Tongue (tissue), 2 donors: Measurements from ENCODE around the gene LRRC72. TPM values are rescaled to one million over a fixed set of nuclear protein-coding genes. Genes with fewer than 3 reads are reported as not detected.

Experiments used
- DNase-seq: peaks from one replicate; pipeline ENCODE4 v3.0.0-alpha.2; 2015
- total RNA-seq: library from RNA; depleted of rRNA; stranded (reverse); fragments of >200 nt; gene quantifications from one replicate; pipeline ENCODE4 v1.2.3, GENCODE V29; 2014

LRRC72 gene
- total RNA-seq, 1 donor from 2014 or later = not detected

DNA sequence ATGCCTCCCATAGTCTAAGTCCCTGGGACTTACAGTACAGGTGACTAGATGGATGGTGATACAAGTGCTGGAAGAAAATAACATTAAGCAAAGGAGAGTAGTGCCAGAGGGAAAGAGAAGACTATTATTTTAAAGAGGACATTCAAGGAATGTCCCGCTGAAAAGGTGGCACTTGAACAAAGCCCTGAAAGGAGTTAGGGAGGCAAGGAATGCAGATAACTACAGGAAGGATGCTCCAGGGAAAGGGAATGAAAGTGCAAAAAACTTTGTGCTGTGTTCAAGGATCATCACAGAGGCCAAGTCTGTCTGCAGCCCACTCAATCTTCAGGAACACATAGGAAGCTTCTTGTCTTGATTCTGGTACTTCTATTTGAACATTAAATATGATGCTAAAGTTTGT lies 104.0 kb downstream of the LRRC72 start:
- no peak for DNase-seq

Other genes starting within 250 kb of the LRRC72 start
- gene CRPPA, start 105.3 kb upstream of the LRRC72 start, total RNA-seq = 6.9 TPM
- gene SOSTDC1, start 61.1 kb upstream of the LRRC72 start, total RNA-seq = 21.8 TPM
- 33.5 TPM for gene ANKMY2, start 118.9 kb downstream of the LRRC72 start, total RNA-seq
- 210 TPM for gene BZW2, start 119.4 kb downstream of the LRRC72 start, total RNA-seq
- 33.8 TPM for gene TSPAN13, start 226.9 kb downstream of the LRRC72 start, total RNA-seq